HepG2 (cell line): ENCODE results near the gene SLC1A3. TPM values are rescaled to one million over a fixed set of nuclear protein-coding genes. Genes with fewer than 3 reads are reported as not detected.

Source experiments
- ATAC-seq: fragments of 200-7000 bp; cut with Tn5 transposase; 3 replicates; pipeline ENCODE4 v1.9.1; 2020; ENCODE audit warnings: mild to moderate bottlenecking, moderate library complexity
- BruUV-seq: library from RNA; stranded (reverse); fragments of 400-500 nt; replicated peaks from 2 replicates; lab custom pipeline; 2021; lab: Mats Ljungman, UMichigan
- CTCF ChIA-PET: fragments of 300-600 bp; formaldehyde crosslinking; extraction: SDS; loops from one replicate; lab custom pipeline; 2021; ENCODE audit warnings: low total read pairs, inconsistent platforms, low intra/inter-chr PET ratio; lab: Yijun Ruan, JAX
- POLR2A ChIA-PET: fragments of 350-600 bp; sonication (Branson Sonifier 250); formaldehyde crosslinking; loops from one replicate; lab custom pipeline; 2020; ENCODE audit warnings: antibody characterized with exemption, inconsistent platforms; lab: Yijun Ruan, JAX
- DNase-seq: peaks from one replicate; pipeline ENCODE4 v3.0.0-alpha.2; 2015; ENCODE audit warnings: low spot score
- FAIRE-seq: peaks from 3 replicates; lab custom pipeline; 2011; peaks lifted over from hg19 to GRCh38; lab: Jason Lieb, UNC
- H2AFZ ChIP-seq: one replicate; pipeline ENCODE4 v1.6.1; 2011; ENCODE audit warnings: low read length, inconsistent platforms
- H3K27ac ChIP-seq: fragments of 300-600 bp; 3 replicates; pipeline ENCODE4 v1.8.0; 2011; ENCODE audit warnings: mixed run types, mild to moderate bottlenecking, mixed read lengths, low read length, inconsistent platforms; ENCODE audit not compliant: insufficient read depth; ENCODE audit errors: extremely low read length
- H3K27me3 ChIP-seq, 2 experiments: fragments of 200-600 bp in 1 of 2; 2 replicates in 1 of 2; 3 replicates in 1 of 2; pipeline versions ENCODE4 v1.6.0 to v1.8.0; 2011; ENCODE audit warnings: low read length in 2 of 2, mild to moderate bottlenecking in 2 of 2, moderate library complexity in 2 of 2, inconsistent platforms in 1 of 2; ENCODE audit not compliant: insufficient read depth in 2 of 2, control insufficient read depth in 1 of 2
- H3K36me3 ChIP-seq, 2 experiments: fragments of 200-600 bp in 1 of 2; replicated peaks in 1 of 2; 2 replicates in 1 of 2; 3 replicates in 1 of 2; pipeline versions ENCODE4 v1.5.1 to v1.8.0; 2011; ENCODE audit warnings: low read length in 2 of 2, inconsistent platforms in 1 of 2; ENCODE audit not compliant: insufficient read depth in 2 of 2, control insufficient read depth in 1 of 2
- H3K4me1 ChIP-seq: 2 replicates; pipeline ENCODE4 v1.5.1; 2012; ENCODE audit warnings: low read length, inconsistent platforms; ENCODE audit not compliant: insufficient read depth
- H3K4me2 ChIP-seq: 2 replicates; pipeline ENCODE4 v1.6.0; 2011; ENCODE audit warnings: low read depth, low read length, inconsistent platforms
- H3K4me3 ChIP-seq, 3 experiments: fragments of 200-600 bp in 1 of 3; sonication (generic), shearing (Covaris generic) in 1 of 3; replicated peaks in 1 of 3; 2 replicates each; pipeline ENCODE4 v1.5.1; 2011 to 2016; ENCODE audit warnings: low read length in 3 of 3, inconsistent platforms in 2 of 3, low read depth in 2 of 3, mild to moderate bottlenecking in 2 of 3, control low read depth in 1 of 3, mixed read lengths in 1 of 3; ENCODE audit not compliant: insufficient read depth in 1 of 3
- H3K79me2 ChIP-seq: one replicate; pipeline ENCODE4 v1.6.1; 2011; ENCODE audit warnings: low read length, inconsistent platforms; ENCODE audit not compliant: insufficient read depth
- H3K9ac ChIP-seq: 2 replicates; pipeline ENCODE4 v1.6.0; 2011; ENCODE audit warnings: mild to moderate bottlenecking, low read depth, low read length, inconsistent platforms; ENCODE audit not compliant: insufficient read depth
- H3K9me3 ChIP-seq: 2 replicates; pipeline ENCODE4 v1.5.1; 2012; ENCODE audit warnings: mild to moderate bottlenecking, low read length
- H4K20me1 ChIP-seq: 2 replicates; pipeline ENCODE4 v1.6.0; 2011; ENCODE audit warnings: inconsistent platforms, mild to moderate bottlenecking, low read length, moderate library complexity; ENCODE audit not compliant: insufficient read depth
- POGZ ChIP-seq: sonication (generic); formaldehyde crosslinking; IDR thresholded peaks from 2 replicates; pipeline ENCODE4 v1.4.0; 2020; ENCODE audit warnings: mild to moderate bottlenecking, missing genetic modification reagents
- ZNF703 ChIP-seq: sonication (generic); formaldehyde crosslinking; IDR thresholded peaks from 2 replicates; pipeline ENCODE4 v1.5.1; 2020; ENCODE audit warnings: missing genetic modification reagents, mild to moderate bottlenecking, moderate library complexity, borderline replicate concordance
- ZNF713 ChIP-seq: sonication (generic); formaldehyde crosslinking; IDR thresholded peaks from 2 replicates; pipeline ENCODE4 v1.4.0; 2020; ENCODE audit warnings: mild to moderate bottlenecking, missing genetic modification reagents
- ZSCAN31 ChIP-seq: sonication (generic); formaldehyde crosslinking; IDR thresholded peaks from 2 replicates; pipeline ENCODE4 v1.5.0; 2020; ENCODE audit warnings: low read depth, mild to moderate bottlenecking, missing genetic modification reagents
- WGBS: methylation state at CpG from one replicate; pipeline ENCODE4 v1.1.6; 2017; ENCODE audit warnings: low lambda C conversion rate; 5-methylcytosine and 5-hydroxymethylcytosine counted together
- in situ Hi-C: cut with HindIII; loops from 2 replicates; pipeline ENCODE4 v1.10.0; 2017; ENCODE audit warnings: low pct_unique_long_range_greater_than_20kb; ENCODE audit not compliant: extremely low pct_ligation_motif_present
- intact Hi-C: fragments of 100-400 bp; cut with micrococcal nuclease; formaldehyde crosslinking; loops from one replicate; pipeline ENCODE4 v1.10.0; 2022; ENCODE audit not compliant: unreplicated experiment
- polyA plus RNA-seq, 8 experiments: library from polyadenylated mRNA; depleted of rRNA in 3 of 8; stranded (reverse) in 7 of 8; unstranded in 1 of 8; fragments of >200 nt; fragmentation: Illumina TruSeq in 4 of 8; extraction: Trizol in 4 of 8; gene quantifications; 2 replicates each; pipeline versions ENCODE4 v1.2.1 to v1.2.3, GENCODE V29; 2011 to 2016; ENCODE audit warnings: low read depth in 4 of 8, missing spikeins in 1 of 8, mixed read lengths in 1 of 8; ENCODE audit not compliant: insufficient read depth in 1 of 8
- total RNA-seq, 5 experiments: library from RNA; depleted of rRNA; stranded (reverse); fragments of >200 nt; fragmentation: Illumina TruSeq; extraction: Trizol; gene quantifications; 2 replicates each; pipeline ENCODE4 v1.2.3, GENCODE V29; 2016; ENCODE audit warnings: low read depth in 1 of 5
- TF ChIP-seq, protein P1 (sequence below): sonication (generic); formaldehyde crosslinking; IDR thresholded peaks from 2 replicates; pipeline ENCODE4 v1.4.0; 2020; ENCODE audit warnings: missing genetic modification reagents
- TF ChIP-seq, protein P2 (sequence below): sonication (generic); formaldehyde crosslinking; IDR thresholded peaks from 2 replicates; pipeline ENCODE4 v1.4.0; 2020; ENCODE audit warnings: missing genetic modification reagents

Gene SLC1A3
- total and polyA plus RNA-seq, 2 of the 13 experiments (the other 11 are each of a cell fraction or from before 2014, with no cell fraction given) = 0.09 TPM; not detected in 1

DNA sequence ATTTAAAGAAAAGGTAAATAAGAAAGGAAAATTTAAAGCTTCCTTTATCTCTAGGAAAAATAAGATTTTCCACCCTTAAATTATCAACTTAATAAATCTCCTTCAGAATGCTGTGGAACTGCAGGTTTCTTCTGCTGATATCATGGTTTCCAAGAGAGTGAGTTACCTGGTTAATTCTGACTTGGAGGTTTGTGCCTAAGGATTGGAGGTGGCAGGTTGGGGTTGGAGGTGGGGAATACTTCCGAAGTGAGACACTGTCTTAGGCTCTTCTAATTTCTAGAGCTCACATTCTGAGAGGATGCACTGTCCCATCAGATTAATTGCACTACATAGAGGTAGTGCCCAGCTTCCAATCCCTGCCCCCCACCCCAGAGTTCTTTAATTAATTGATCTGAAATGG lies 31.1 kb downstream of the SLC1A3 start (continued):
- TF ChIP-seq ZSCAN31 (CRISPR knock-in tag) (no peak), ZNF713 (CRISPR knock-in tag) (no peak)
- TF ChIP-seq, protein P1, sequence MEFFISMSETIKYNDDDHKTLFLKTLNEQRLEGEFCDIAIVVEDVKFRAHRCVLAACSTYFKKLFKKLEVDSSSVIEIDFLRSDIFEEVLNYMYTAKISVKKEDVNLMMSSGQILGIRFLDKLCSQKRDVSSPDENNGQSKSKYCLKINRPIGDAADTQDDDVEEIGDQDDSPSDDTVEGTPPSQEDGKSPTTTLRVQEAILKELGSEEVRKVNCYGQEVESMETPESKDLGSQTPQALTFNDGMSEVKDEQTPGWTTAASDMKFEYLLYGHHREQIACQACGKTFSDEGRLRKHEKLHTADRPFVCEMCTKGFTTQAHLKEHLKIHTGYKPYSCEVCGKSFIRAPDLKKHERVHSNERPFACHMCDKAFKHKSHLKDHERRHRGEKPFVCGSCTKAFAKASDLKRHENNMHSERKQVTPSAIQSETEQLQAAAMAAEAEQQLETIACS = no peak
- TF ChIP-seq, all 625 proteins: peak for 0

DNA sequence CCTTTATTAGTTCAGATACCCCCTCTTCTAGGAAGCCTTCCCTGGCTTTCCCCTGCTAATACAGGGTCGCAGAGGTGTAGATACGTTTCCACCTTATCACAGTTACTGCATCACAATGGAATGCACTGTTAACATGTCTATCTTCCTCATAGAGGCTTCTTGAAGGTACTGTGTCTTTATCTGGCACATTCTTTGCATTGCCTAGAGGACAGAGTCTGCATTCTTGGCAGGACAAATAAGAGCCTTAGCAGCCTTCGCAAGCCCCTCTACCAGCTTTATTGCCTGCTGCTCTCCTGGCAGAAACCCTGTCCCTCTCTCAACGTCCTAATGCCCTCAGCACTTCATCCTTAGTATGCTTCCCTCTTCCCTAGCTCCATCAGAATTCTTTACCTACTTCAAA lies 31.6 kb downstream of the SLC1A3 start:
- no TSS peak for BruUV-seq
- H3K9ac ChIP-seq = no peak overlapping the region
- ATAC-seq = no peak

More for the DNA sequence above, 31.6 kb downstream of the SLC1A3 start:
- DNase-seq = no peak
- no peak for FAIRE-seq
- CTCF ChIA-PET = no interaction called here
- TF ChIP-seq ZNF703 (no peak), POGZ (no peak)
- TF ChIP-seq, protein P2, sequence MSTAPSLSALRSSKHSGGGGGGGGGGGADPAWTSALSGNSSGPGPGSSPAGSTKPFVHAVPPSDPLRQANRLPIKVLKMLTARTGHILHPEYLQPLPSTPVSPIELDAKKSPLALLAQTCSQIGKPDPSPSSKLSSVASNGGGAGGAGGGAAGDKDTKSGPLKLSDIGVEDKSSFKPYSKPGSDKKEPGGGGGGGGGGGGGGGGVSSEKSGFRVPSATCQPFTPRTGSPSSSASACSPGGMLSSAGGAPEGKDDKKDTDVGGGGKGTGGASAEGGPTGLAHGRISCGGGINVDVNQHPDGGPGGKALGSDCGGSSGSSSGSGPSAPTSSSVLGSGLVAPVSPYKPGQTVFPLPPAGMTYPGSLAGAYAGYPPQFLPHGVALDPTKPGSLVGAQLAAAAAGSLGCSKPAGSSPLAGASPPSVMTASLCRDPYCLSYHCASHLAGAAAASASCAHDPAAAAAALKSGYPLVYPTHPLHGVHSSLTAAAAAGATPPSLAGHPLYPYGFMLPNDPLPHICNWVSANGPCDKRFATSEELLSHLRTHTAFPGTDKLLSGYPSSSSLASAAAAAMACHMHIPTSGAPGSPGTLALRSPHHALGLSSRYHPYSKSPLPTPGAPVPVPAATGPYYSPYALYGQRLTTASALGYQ (CRISPR knock-in tag) = no peak
- TF ChIP-seq, all 625 proteins: peak for 0
- intact Hi-C loops (no loop called here), in situ Hi-C loops (no loop called here)
- Histone ChIP-seq H3K9me3 (no peaks in the 10 kb centered on the region), H3K79me2 (no peaks in the 10 kb centered on the region), H3K27ac (no peak overlapping the region), H3K4me1 (no peaks in the 10 kb centered on the region), H3K27me3 (no peaks in the 10 kb centered on the region), H3K4me2 (no peak overlapping the region), H4K20me1 (no peaks in the 10 kb centered on the region), H2AFZ (no peak overlapping the region), H3K36me3 (no peaks in the 10 kb centered on the region), H3K4me3 (no peak overlapping the region)
- POLR2A ChIA-PET = no interaction called here
- WGBS = 3% methylated on average over 4 of the region's 4 CpGs
